ENCODE results near the gene TADA2B. TPM values are rescaled to one million over a fixed set of nuclear protein-coding genes. Genes with fewer than 3 reads are reported as not detected.

The TADA2B gene
- total RNA-seq, 1 experiment from 2014 or later, result 14.3 TPM

GRCh38 chr4:7051905-7052304, 8.7 kb downstream of the TADA2B start (continued):
- TF ChIP-seq ARID4B (CRISPR knock-in tag; IDR thresholded peaks at IDR 0.05; ENCODE audit: borderline replicate concordance), result no peak

GRCh38 chr4:7052313-7052712, 9.1 kb downstream of the TADA2B start:
- no peak for ATAC-seq
- H3K9me3 Mint-ChIP-seq, result no peaks in the 10 kb centered on the region
- H3K4me3 Mint-ChIP-seq, result no peak overlapping the region
- no peak overlapping the region for H3K27ac Mint-ChIP-seq
- CTCF ChIA-PET, result interaction anchor here (0.7 to 1.9 kb wide), 2 partner anchors 9 to 134 kb away, joined by 5 to 6 read pairs; partner anchors contain the start of gene TADA2B
- no peak for DNase-seq (ENCODE audit: low spot score)
- H3K36me3 Mint-ChIP-seq, result peaks cover 9% of the 10 kb centered on the region
- POLR2A ChIA-PET, result no interaction called here
- TF ChIP-seq ZNF416 (CRISPR knock-in tag; IDR thresholded peaks at IDR 0.05) (no peak), ZNF512 (CRISPR knock-in tag; IDR thresholded peaks at IDR 0.05; ENCODE audit: borderline replicate concordance) (no peak), ZBTB21 (CRISPR knock-in tag; IDR thresholded peaks at IDR 0.05; ENCODE audit: borderline replicate concordance) (no peak)
- H3K27me3 Mint-ChIP-seq (ENCODE audit: low read depth), result no peaks in the 10 kb centered on the region
- H3K4me1 Mint-ChIP-seq, result peaks cover 10% of the 10 kb centered on the region

- ChIA-PET CTCF (interaction anchor here (0.7 to 3.4 kb wide), 2 partner anchors 10 to 133 kb away, joined by 5 to 25 read pairs; partner anchors contain the start of gene TADA2B), POLR2A (no interaction called here)
- no peaks in the 10 kb centered on the region for H3K9me3 Mint-ChIP-seq
- DNase-seq (ENCODE audit: low spot score) (no peak), ATAC-seq (no peak)
- TF ChIP-seq FOXJ3 (CRISPR knock-in tag; IDR thresholded peaks at IDR 0.05; ENCODE audit: borderline replicate concordance) (no peak), ZNF671 (CRISPR knock-in tag; IDR thresholded peaks at IDR 0.05) (no peak), ATF1 (CRISPR knock-in tag; IDR thresholded peaks at IDR 0.05) (no peak), JAZF1 (CRISPR knock-in tag; IDR thresholded peaks at IDR 0.05) (no peak), FOXP1 (CRISPR knock-in tag; IDR thresholded peaks at IDR 0.05; ENCODE audit: borderline replicate concordance) (no peak), MYBL2 (CRISPR knock-in tag; IDR thresholded peaks at IDR 0.05) (no peak), PRDM15 (CRISPR knock-in tag; IDR thresholded peaks at IDR 0.05) (no peak), STAT6 (CRISPR knock-in tag; conservative IDR thresholded peaks at IDR 0.05; ENCODE audit: low read depth) (no peak), CREM (CRISPR knock-in tag; IDR thresholded peaks at IDR 0.05) (no peak)
- H3K27ac Mint-ChIP-seq, result no peak overlapping the region
- H3K4me3 Mint-ChIP-seq, result no peak overlapping the region
- H3K4me1 Mint-ChIP-seq, result peaks cover 4% of the 10 kb centered on the region
- peaks cover 14% of the 10 kb centered on the region for H3K36me3 Mint-ChIP-seq
- no peaks in the 10 kb centered on the region for H3K27me3 Mint-ChIP-seq (ENCODE audit: low read depth)
Measured at GRCh38 chr4:7052923-7053715, 9.9 kb downstream of the TADA2B start.

Measured in WTC11 (cell line).